OCI-LY7 (cell line): ENCODE measurements around the gene EDAR. TPM values are rescaled to one million over a fixed set of nuclear protein-coding genes. Genes with fewer than 3 reads are reported as not detected.

Experiments
- BruUV-seq: library from RNA; stranded (reverse); fragments of 400-500 nt; replicated peaks from 2 replicates; lab custom pipeline; 2021; lab: Mats Ljungman, UMichigan
- CTCF ChIA-PET: fragments of 300-600 bp; sonication (Branson Sonifier 250); formaldehyde crosslinking; loops from one replicate; lab custom pipeline; 2022; ENCODE audit warnings: antibody characterized with exemption; ENCODE audit not compliant: unreplicated experiment; lab: Charles Lee
- POLR2A ChIA-PET: fragments of 300-600 bp; sonication (Branson Sonifier 250); formaldehyde crosslinking; loops from one replicate; lab custom pipeline; 2022; ENCODE audit warnings: antibody characterized with exemption; lab: Charles Lee
- DNase-seq: peaks from one replicate; pipeline ENCODE4 v3.0.0-alpha.2; 2015; ENCODE audit warnings: low spot score
- H2AFZ ChIP-seq: fragments of 200-600 bp; sonication (generic), shearing (Covaris generic); 2 replicates; pipeline ENCODE4 v1.6.1; 2014; ENCODE audit warnings: mild to moderate bottlenecking, antibody characterized with exemption, low read length, moderate library complexity
- H3K27ac ChIP-seq: fragments of 200-600 bp; sonication (generic); 2 replicates; pipeline ENCODE4 v1.5.1; 2014; ENCODE audit warnings: mixed run types, low read depth, mild to moderate bottlenecking, moderate library complexity, low read length, inconsistent platforms; ENCODE audit not compliant: poor library complexity, severe bottlenecking
- H3K36me3 ChIP-seq: fragments of 200-600 bp; sonication (generic); 2 replicates; pipeline ENCODE4 v1.6.1; 2014; ENCODE audit warnings: mild to moderate bottlenecking, antibody characterized with exemption, low read length, moderate library complexity, mixed read lengths; ENCODE audit not compliant: insufficient read depth
- H3K4me1 ChIP-seq: fragments of 200-600 bp; sonication (generic); 2 replicates; pipeline ENCODE4 v1.5.1; 2014; ENCODE audit warnings: mild to moderate bottlenecking, low read length; ENCODE audit not compliant: insufficient read depth, poor library complexity, severe bottlenecking
- H3K4me2 ChIP-seq: fragments of 200-600 bp; sonication (generic); 2 replicates; pipeline ENCODE4 v1.6.1; 2014; ENCODE audit warnings: mild to moderate bottlenecking, low read length
- H3K4me3 ChIP-seq: fragments of 200-600 bp; sonication (generic); 2 replicates; pipeline ENCODE4 v1.5.1; 2014; ENCODE audit warnings: mild to moderate bottlenecking, low read depth, low read length; ENCODE audit not compliant: poor library complexity, severe bottlenecking
- H3K79me2 ChIP-seq: fragments of 200-600 bp; sonication (generic); 2 replicates; pipeline ENCODE4 v1.6.1; 2016; ENCODE audit warnings: low read depth, mild to moderate bottlenecking, low read length, moderate library complexity, mixed read lengths; ENCODE audit not compliant: insufficient read depth
- H3K9me2 ChIP-seq: fragments of 200-600 bp; sonication (generic); 2 replicates; pipeline ENCODE4 v1.6.1; 2016; ENCODE audit warnings: mild to moderate bottlenecking, low read length, mixed read lengths; ENCODE audit not compliant: insufficient read depth
- H3K9me3 ChIP-seq: fragments of 200-600 bp; sonication (generic); 2 replicates; pipeline ENCODE4 v1.6.1; 2014; ENCODE audit warnings: mild to moderate bottlenecking, mixed run types, low read length, mixed read lengths
- H4K20me1 ChIP-seq: fragments of 200-600 bp; sonication (generic); 2 replicates; pipeline ENCODE4 v1.6.1; 2014; ENCODE audit warnings: mild to moderate bottlenecking, antibody characterized with exemption, low read length, moderate library complexity, mixed read lengths; ENCODE audit not compliant: insufficient read depth
- CTCF ChIP-seq: fragments of 200-600 bp; sonication (generic); conservative IDR thresholded peaks from 2 replicates; pipeline ENCODE4 v1.5.1; 2014; ENCODE audit warnings: mild to moderate bottlenecking, antibody characterized with exemption, low read length, moderate library complexity, mixed read lengths
- EZH2phosphoT487 ChIP-seq: fragments of 200-600 bp; sonication (generic); IDR thresholded peaks from 2 replicates; pipeline ENCODE4 v1.6.1; 2018; ENCODE audit warnings: low read depth, borderline replicate concordance, mild to moderate bottlenecking, mixed run types, antibody characterized with exemption, low read length, moderate library complexity, mixed read lengths
- intact Hi-C: fragments of 100-400 bp; cut with micrococcal nuclease; formaldehyde crosslinking; loops from one replicate; pipeline ENCODE4 v1.10.0; 2022; ENCODE audit not compliant: unreplicated experiment
- total RNA-seq, 2 experiments: library from RNA; depleted of rRNA in 1 of 2; stranded (reverse); fragments of >200 nt in 1 of 2; shearing (Covaris generic) in 1 of 2; gene quantifications; 2 replicates each; pipeline ENCODE4 v1.2.3, GENCODE V29; 2014 to 2022

EDAR gene
- total RNA-seq, 2 experiments from 2014 or later: not detected

- BruUV-seq: no TSS peak
- Histone ChIP-seq H3K36me3 (no peaks in the 10 kb centered on the region), H3K79me2 (no peaks in the 10 kb centered on the region), H3K4me3 (no peak overlapping the region), H4K20me1 (no peaks in the 10 kb centered on the region), H3K9me2 (no peaks in the 10 kb centered on the region), H3K27ac (no peak overlapping the region), H3K4me1 (no peaks in the 10 kb centered on the region), H3K9me3 (no peaks in the 10 kb centered on the region), H3K4me2 (no peak overlapping the region), H2AFZ (no peak overlapping the region)
- intact Hi-C loops: no loop called here
- CTCF ChIA-PET: no interaction called here
- POLR2A ChIA-PET: interaction anchor here (0.6 kb wide), 1 partner anchor 326 kb away, joined by 3 read pairs; no protein-coding TSS in a partner anchor
- DNase-seq: no peak
- TF ChIP-seq EZH2phosphoT487 (no peak), CTCF (no peak)
Observed at GRCh38 chr2:108970369-108970768, 18.7 kb downstream of the EDAR start.

- DNase-seq: no peak
- Histone ChIP-seq H3K4me2 (no peak overlapping the region), H3K9me2 (no peaks in the 10 kb centered on the region), H3K9me3 (no peaks in the 10 kb centered on the region), H3K4me3 (no peak overlapping the region), H3K4me1 (no peaks in the 10 kb centered on the region), H3K36me3 (no peaks in the 10 kb centered on the region), H4K20me1 (no peaks in the 10 kb centered on the region), H3K27ac (no peak overlapping the region), H3K79me2 (no peaks in the 10 kb centered on the region), H2AFZ (no peak overlapping the region)
- CTCF ChIA-PET: no interaction called here
- no TSS peak for BruUV-seq
- TF ChIP-seq EZH2phosphoT487: no peak
- TF ChIP-seq CTCF: no peak
- intact Hi-C loops: no loop called here
- POLR2A ChIA-PET: interaction anchor here (0.6 kb wide), 1 partner anchor 327 kb away, joined by 3 read pairs; no protein-coding TSS in a partner anchor
Observed at GRCh38 chr2:108969856-108970255, 19.2 kb downstream of the EDAR start.

- Histone ChIP-seq H3K9me2 (no peaks in the 10 kb centered on the region), H3K9me3 (no peaks in the 10 kb centered on the region), H3K79me2 (no peaks in the 10 kb centered on the region), H3K36me3 (no peaks in the 10 kb centered on the region), H3K27ac (no peak overlapping the region), H3K4me3 (no peak overlapping the region), H3K4me2 (no peak overlapping the region), H4K20me1 (no peaks in the 10 kb centered on the region), H2AFZ (no peak overlapping the region), H3K4me1 (no peaks in the 10 kb centered on the region)
- POLR2A ChIA-PET: interaction anchor here (0.9 to 1.3 kb wide), 2 partner anchors 9 to 122 kb away, joined by 3 read pairs; no protein-coding TSS in a partner anchor
- intact Hi-C loops: no loop called here
- CTCF ChIA-PET: no interaction called here
- TF ChIP-seq CTCF (no peak), EZH2phosphoT487 (no peak)
- no TSS peak for BruUV-seq
- no peak for DNase-seq
Observed at GRCh38 chr2:108968619-108969018, 20.4 kb downstream of the EDAR start.
